ENCODE measurements around the gene NQO2.

The NQO2 gene

GRCh38 chr6:2998998-2999617 lies 586 bp upstream of the NQO2 start:
- TF ChIP-seq, protein P1, sequence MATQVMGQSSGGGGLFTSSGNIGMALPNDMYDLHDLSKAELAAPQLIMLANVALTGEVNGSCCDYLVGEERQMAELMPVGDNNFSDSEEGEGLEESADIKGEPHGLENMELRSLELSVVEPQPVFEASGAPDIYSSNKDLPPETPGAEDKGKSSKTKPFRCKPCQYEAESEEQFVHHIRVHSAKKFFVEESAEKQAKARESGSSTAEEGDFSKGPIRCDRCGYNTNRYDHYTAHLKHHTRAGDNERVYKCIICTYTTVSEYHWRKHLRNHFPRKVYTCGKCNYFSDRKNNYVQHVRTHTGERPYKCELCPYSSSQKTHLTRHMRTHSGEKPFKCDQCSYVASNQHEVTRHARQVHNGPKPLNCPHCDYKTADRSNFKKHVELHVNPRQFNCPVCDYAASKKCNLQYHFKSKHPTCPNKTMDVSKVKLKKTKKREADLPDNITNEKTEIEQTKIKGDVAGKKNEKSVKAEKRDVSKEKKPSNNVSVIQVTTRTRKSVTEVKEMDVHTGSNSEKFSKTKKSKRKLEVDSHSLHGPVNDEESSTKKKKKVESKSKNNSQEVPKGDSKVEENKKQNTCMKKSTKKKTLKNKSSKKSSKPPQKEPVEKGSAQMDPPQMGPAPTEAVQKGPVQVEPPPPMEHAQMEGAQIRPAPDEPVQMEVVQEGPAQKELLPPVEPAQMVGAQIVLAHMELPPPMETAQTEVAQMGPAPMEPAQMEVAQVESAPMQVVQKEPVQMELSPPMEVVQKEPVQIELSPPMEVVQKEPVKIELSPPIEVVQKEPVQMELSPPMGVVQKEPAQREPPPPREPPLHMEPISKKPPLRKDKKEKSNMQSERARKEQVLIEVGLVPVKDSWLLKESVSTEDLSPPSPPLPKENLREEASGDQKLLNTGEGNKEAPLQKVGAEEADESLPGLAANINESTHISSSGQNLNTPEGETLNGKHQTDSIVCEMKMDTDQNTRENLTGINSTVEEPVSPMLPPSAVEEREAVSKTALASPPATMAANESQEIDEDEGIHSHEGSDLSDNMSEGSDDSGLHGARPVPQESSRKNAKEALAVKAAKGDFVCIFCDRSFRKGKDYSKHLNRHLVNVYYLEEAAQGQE (IDR thresholded peaks at IDR 0.05; ENCODE audit: insufficient read depth in 1 of 2, low read depth in 2 of 2, low read length in 2 of 2) = no peak
- no peak for TF ChIP-seq SIN3A (IDR thresholded peaks at IDR 0.05; ENCODE audit: borderline replicate concordance, insufficient read depth, low read length)
- no peak for TF ChIP-seq TAF1 (IDR thresholded peaks at IDR 0.05; ENCODE audit: borderline replicate concordance, insufficient read depth, low read length)
- no peak for TF ChIP-seq FOXP2 (optimal IDR thresholded peaks at IDR 0.05; ENCODE audit: borderline replicate concordance, extremely low read depth, extremely low read length, insufficient read depth)
- no peak for TF ChIP-seq POLR2AphosphoS5 (IDR thresholded peaks at IDR 0.05; ENCODE audit: low read depth, low read length)

DNA sequence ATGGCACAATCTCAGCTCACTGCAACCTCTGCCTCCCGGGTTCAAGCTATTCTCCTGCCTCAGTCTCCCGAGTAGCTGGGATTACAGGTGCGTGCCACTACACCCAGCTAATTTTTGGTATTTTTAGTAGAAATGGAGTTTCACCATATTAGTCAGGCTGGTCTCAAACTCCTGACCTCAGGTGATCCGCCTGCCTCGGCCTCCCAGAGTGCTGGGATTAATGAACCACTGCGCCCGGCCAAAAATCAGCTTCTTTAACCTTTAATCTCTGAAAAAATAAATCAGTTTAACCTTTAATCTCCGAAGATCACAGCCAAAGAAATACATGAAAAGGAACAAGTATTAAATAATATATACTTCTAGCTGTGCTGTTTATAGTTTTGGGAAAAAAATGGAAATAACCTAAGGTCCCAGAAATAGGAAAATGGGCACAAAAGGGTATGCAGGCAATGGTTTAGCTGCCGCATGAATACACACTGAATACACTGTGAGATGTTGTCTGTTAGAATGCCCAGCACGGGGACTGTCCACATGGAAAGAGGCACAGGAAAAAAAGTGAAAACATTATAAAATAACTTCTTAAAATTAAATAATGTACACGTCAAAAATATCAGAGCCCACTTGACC lies 1.6 kb downstream of the NQO2 start:
- no peak for TF ChIP-seq SIN3A (IDR thresholded peaks at IDR 0.05; ENCODE audit: borderline replicate concordance, insufficient read depth, low read length)
- TF ChIP-seq, protein P1 (IDR thresholded peaks at IDR 0.05; ENCODE audit: insufficient read depth in 1 of 2, low read depth in 2 of 2, low read length in 2 of 2) = no peak
- no peak for TF ChIP-seq FOXP2 (optimal IDR thresholded peaks at IDR 0.05; ENCODE audit: borderline replicate concordance, extremely low read depth, extremely low read length, insufficient read depth)

DNA sequence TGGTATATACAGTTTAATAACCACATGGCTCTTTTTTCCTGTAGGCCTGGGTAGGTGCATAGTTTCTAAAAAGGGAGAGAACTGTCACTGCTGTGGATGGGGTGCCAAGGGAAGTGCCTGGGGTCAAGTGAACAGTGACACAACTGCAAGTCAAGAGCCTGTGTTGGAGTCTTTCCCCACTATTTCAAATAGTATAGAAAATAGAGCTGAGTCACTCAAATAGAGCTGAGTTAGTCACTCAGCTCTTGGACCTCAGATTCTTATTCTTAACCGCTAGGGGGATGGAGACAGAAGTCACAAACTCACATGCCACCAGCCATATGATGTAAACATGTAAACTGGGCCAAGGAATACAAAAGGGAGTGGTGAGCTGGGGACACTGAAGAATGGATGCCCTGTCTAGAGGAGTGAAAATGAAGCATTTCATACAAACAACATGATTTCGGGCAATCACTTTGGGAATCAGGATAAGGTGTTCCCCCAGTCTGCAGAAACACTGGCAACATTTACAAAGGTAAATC lies 2.1 kb downstream of the NQO2 start:
- TF ChIP-seq TAF1 (IDR thresholded peaks at IDR 0.05; ENCODE audit: borderline replicate concordance, insufficient read depth, low read length) = no peak
- TF ChIP-seq, protein P1 (IDR thresholded peaks at IDR 0.05; ENCODE audit: insufficient read depth in 1 of 2, low read depth in 2 of 2, low read length in 2 of 2) = no peak
- TF ChIP-seq POLR2AphosphoS5 (IDR thresholded peaks at IDR 0.05; ENCODE audit: low read depth, low read length) = no peak
- peak; percentile 78 for TF ChIP-seq FOXP2 (optimal IDR thresholded peaks at IDR 0.05; ENCODE audit: borderline replicate concordance, extremely low read depth, extremely low read length, insufficient read depth)
- peak; percentile 37; the same call in 1 of the 2 replicates for TF ChIP-seq SIN3A (IDR thresholded peaks at IDR 0.05; ENCODE audit: borderline replicate concordance, insufficient read depth, low read length)

- TF ChIP-seq TAF1 (IDR thresholded peaks at IDR 0.05; ENCODE audit: borderline replicate concordance, insufficient read depth, low read length) (no peak), POLR2AphosphoS5 (IDR thresholded peaks at IDR 0.05; ENCODE audit: low read depth, low read length) (no peak), SIN3A (IDR thresholded peaks at IDR 0.05; ENCODE audit: borderline replicate concordance, insufficient read depth, low read length) (no peak), FOXP2 (optimal IDR thresholded peaks at IDR 0.05; ENCODE audit: borderline replicate concordance, extremely low read depth, extremely low read length, insufficient read depth) (no peak)
- TF ChIP-seq, protein P1 (IDR thresholded peaks at IDR 0.05; ENCODE audit: insufficient read depth in 1 of 2, low read depth in 2 of 2, low read length in 2 of 2) = no peak
Measured at GRCh38 chr6:3005077-3005476, 5.4 kb downstream of the NQO2 start.

Measured in PFSK-1 (cell line).